ENCODE measurements around the gene KLK13. TPM values are rescaled to one million over a fixed set of nuclear protein-coding genes. Genes with fewer than 3 reads are reported as not detected.

KLK13 gene
- total and polyA plus RNA-seq, 2 of the 8 experiments (the other 6 are each of a cell fraction or from before 2014, with no cell fraction given) = 4.2 to 4.5 TPM

GRCh38 chr19:51098365-51099046 is 33.6 kb upstream of the KLK13 start (continued):
- TF ChIP-seq E2F6 (IDR thresholded peaks at IDR 0.05) (no peak), TAF1 (IDR thresholded peaks at IDR 0.05; ENCODE audit: low read depth, low read length) (no peak)
